HG02763 (cell line): ENCODE data around the gene CTPS2.

Experiments
- ATAC-seq: cut with Tn5 transposase; IDR thresholded peaks from one replicate; pipeline ENCODE4 v1.9.1; 2021; ENCODE audit warnings: mild to moderate bottlenecking, moderate library complexity; ENCODE audit not compliant: unreplicated experiment

Gene CTPS2

DNA sequence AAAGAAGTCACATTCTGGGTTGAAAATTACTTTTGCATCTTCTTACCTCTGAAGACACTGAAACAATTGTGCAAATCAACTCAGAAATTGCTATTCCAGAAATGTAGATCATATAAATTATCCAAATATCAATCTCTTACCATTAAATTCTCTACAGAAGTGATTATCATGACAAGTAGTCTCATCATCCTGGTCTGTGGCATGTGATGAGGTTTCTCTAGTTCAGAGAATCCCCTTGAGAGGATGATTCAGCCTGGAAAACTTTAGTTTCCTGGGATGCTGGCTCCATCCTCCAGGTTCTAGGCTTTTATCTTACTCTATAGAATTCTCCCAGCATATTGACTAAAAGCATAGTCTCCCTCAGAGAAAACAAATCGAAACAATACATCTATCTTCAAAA is 138.7 kb downstream of the CTPS2 start:
- ATAC-seq, result no peak

DNA sequence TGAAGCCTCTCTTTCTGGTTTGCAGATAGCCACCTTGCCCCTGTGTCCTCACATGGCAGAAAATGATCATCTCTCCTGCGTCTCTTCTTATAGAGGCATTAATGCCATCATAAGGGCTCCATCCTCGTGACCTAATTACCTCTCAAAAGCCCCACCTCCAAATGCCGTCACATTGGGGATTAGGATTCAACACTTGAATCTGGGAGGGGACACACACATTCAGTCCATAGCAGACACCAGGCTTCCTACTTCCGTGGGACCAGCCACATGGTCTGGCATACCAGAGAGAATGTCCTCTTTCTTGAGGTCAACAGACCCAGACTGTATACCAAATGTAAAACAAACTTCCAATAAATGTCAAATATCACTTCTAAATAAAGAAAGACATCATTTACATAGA is 144.8 kb downstream of the CTPS2 start:
- no peak for ATAC-seq

- no peak for ATAC-seq
Measured at GRCh38 chrX:16566571-16566970, 145.9 kb downstream of the CTPS2 start.

DNA sequence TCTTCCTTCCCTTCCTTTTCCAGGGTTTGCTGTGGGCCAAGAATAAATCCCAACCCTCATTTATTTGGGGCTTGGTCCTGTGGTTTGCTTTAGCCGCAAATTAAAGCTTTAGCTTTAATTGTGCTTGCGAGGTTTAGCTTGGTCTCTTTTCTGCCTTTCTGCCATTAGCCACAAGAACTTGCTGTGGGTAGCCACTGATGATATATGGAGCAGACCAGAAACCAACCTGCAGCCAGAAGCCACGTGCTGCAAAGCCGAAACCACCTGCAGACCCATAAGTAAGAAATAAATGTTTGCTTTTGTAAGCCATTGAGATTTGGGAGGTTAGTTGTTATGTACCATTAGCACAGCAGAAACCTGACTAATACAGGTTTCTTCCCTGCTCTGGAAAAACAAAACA is 152.3 kb downstream of the CTPS2 start:
- ATAC-seq, result no peak

DNA sequence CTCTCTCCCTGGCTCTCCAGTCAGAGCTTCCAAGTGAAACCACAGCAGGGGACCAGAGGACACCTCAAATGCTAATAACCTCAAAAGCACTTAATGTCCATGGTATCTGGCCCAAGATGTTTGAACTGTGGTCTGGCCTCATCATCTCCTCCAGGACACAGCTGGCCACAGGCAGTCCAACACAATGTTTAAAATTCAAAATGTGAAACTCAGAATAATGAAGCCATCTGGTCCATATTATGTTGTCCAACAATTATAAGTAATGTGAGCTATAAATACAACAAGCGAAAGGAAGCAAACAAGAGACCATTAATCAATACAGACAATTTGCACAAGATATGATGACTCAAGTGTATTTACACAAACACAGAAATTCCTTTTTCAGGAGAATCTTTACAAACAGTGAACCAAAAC is 153.3 kb downstream of the CTPS2 start:
- no peak for ATAC-seq

DNA sequence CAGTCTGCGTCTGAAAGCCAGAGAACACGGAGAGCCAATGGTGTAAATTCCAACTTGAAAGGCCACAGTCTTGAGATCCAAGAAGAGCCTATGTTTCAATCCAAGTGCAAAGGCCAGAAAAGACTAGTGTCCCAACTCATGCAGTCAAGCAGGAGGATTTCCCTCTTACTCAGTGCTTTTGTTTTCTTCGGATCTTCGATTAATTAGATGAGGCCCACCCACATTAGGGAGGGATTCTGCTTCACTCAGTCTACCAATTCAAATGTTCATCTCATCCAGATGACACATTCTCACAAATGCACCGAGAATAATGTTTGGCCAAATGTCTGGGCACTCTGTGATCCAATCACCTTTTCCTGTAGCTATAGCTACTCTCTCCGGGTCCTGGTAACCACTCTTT is 154.0 kb downstream of the CTPS2 start:
- ATAC-seq, result no peak

GRCh38 chrX:16552546-16552945 is 159.9 kb downstream of the CTPS2 start:
- no peak for ATAC-seq

- ATAC-seq, result no peak
Measured at GRCh38 chrX:16547644-16548043, 164.8 kb downstream of the CTPS2 start.

DNA sequence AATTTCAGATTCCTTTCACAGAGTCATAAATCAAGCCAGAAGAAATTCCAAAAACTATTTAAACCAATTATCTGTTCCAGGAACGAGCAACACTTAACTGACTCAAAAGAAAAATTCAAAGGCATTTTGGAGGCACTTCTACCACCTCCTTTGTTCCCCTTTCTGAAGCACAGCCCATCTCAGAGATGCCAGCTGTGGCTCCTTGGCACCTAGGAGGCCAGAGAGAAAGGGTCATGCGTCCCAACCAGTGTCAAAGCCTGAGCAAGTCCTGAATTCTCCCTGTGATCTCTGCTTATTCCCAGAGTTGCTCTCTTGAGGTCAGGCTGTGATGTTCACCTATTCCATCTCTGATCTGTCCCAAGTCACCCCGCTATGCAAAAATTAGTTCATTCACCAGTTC is 167.5 kb downstream of the CTPS2 start:
- no peak for ATAC-seq
